Endothelial cell of umbilical vein (primary cell): Measurements from ENCODE around the gene KLLN. TPM values are rescaled to one million over a fixed set of nuclear protein-coding genes. Genes with fewer than 3 reads are reported as not detected.

Experiments
- BruUV-seq: library from RNA; stranded (reverse); fragments of 400-500 nt; replicated peaks from 2 replicates; lab custom pipeline; 2021; lab: Mats Ljungman, UMichigan
- CTCF ChIA-PET: fragments of 300-600, 350-600 bp; sonication (Branson Sonifier 250); formaldehyde crosslinking; loops from one replicate; lab custom pipeline; 2021; ENCODE audit warnings: antibody characterized with exemption, inconsistent platforms; lab: Charles Lee
- POLR2A ChIA-PET: fragments of 300-600, 350-600 bp; sonication (Branson Sonifier 250); formaldehyde crosslinking; loops from one replicate; lab custom pipeline; 2021; ENCODE audit warnings: antibody characterized with exemption, inconsistent platforms; lab: Charles Lee
- DNase-seq: peaks from one replicate; pipeline ENCODE4 v3.0.0-alpha.2; 2011; ENCODE audit warnings: low read depth, low spot score
- FAIRE-seq: peaks from 2 replicates; lab custom pipeline; 2011; peaks lifted over from hg19 to GRCh38; lab: Jason Lieb, UNC
- H2AFZ ChIP-seq: 2 replicates; pipeline ENCODE4 v1.6.0; 2012; ENCODE audit warnings: low read depth, low read length, control low read depth, inconsistent platforms
- H3K27ac ChIP-seq: 2 replicates; pipeline ENCODE4 v1.5.1; 2011; ENCODE audit warnings: low read depth, mild to moderate bottlenecking, control low read depth, low read length, moderate library complexity; ENCODE audit not compliant: insufficient read depth
- H3K27me3 ChIP-seq, 2 experiments: 2 replicates each; pipeline versions ENCODE4 v1.6.0 to v1.6.1; 2011; ENCODE audit warnings: low read length in 2 of 2, mixed read lengths in 1 of 2; ENCODE audit not compliant: control insufficient read depth in 2 of 2, insufficient read depth in 2 of 2
- H3K36me3 ChIP-seq, 2 experiments: 2 replicates in 1 of 2; 3 replicates in 1 of 2; pipeline ENCODE4 v1.5.1; 2011; ENCODE audit warnings: low read length in 2 of 2, mild to moderate bottlenecking in 1 of 2, moderate library complexity in 1 of 2; ENCODE audit not compliant: control insufficient read depth in 2 of 2, insufficient read depth in 2 of 2; ENCODE audit errors: extremely low read depth in 1 of 2
- H3K4me1 ChIP-seq: 3 replicates; pipeline ENCODE4 v1.5.1; 2011; ENCODE audit warnings: mild to moderate bottlenecking, low read length; ENCODE audit not compliant: control insufficient read depth, insufficient read depth; ENCODE audit errors: extremely low read depth
- H3K4me2 ChIP-seq: 2 replicates; pipeline ENCODE4 v1.6.1; 2011; ENCODE audit warnings: low read length, control low read depth, mixed read lengths; ENCODE audit not compliant: insufficient read depth
- H3K4me3 ChIP-seq, 3 experiments: fragments of 200-600 bp in 1 of 3; sonication (generic), shearing (Covaris generic) in 1 of 3; replicated peaks in 1 of 3; 2 replicates each; pipeline ENCODE4 v1.5.1; 2011 to 2016; ENCODE audit warnings: control low read depth in 3 of 3, low read length in 3 of 3, mild to moderate bottlenecking in 2 of 3, inconsistent platforms in 1 of 3, low read depth in 1 of 3, moderate library complexity in 1 of 3; ENCODE audit not compliant: insufficient read depth in 1 of 3
- H3K79me2 ChIP-seq: 2 replicates; pipeline ENCODE4 v1.6.0; 2012; ENCODE audit warnings: low read length, inconsistent platforms; ENCODE audit not compliant: control insufficient read depth, insufficient read depth
- H3K9ac ChIP-seq: replicated peaks from 2 replicates; pipeline ENCODE3; 2011; ENCODE audit warnings: low read length, control low read depth; ENCODE audit not compliant: insufficient read depth; ENCODE audit errors: extremely low read depth
- H3K9me1 ChIP-seq: replicated peaks from 3 replicates; pipeline ENCODE4 v1.6.0; 2011; ENCODE audit warnings: mild to moderate bottlenecking, low read length; ENCODE audit not compliant: control insufficient read depth, insufficient read depth; ENCODE audit errors: extremely low read depth
- H3K9me3 ChIP-seq: replicated peaks from 2 replicates; pipeline ENCODE4 v1.5.1; 2012; ENCODE audit warnings: low read length, inconsistent platforms; ENCODE audit not compliant: control insufficient read depth, insufficient read depth
- H4K20me1 ChIP-seq: replicated peaks from 2 replicates; pipeline ENCODE3; 2011; ENCODE audit warnings: mild to moderate bottlenecking, low read length; ENCODE audit not compliant: control insufficient read depth, insufficient read depth; ENCODE audit errors: extremely low read depth
- EZH2 ChIP-seq: IDR thresholded peaks from 2 replicates; pipeline ENCODE4 v1.6.1; 2012; ENCODE audit warnings: borderline replicate concordance, low read depth, mild to moderate bottlenecking, moderate library complexity, low read length, inconsistent platforms; ENCODE audit not compliant: severe bottlenecking
- FOS ChIP-seq: IDR thresholded peaks from 2 replicates; pipeline ENCODE4 v1.6.1; 2011; ENCODE audit warnings: mild to moderate bottlenecking, low read length, moderate library complexity, borderline replicate concordance; ENCODE audit not compliant: insufficient read depth
- GATA2 ChIP-seq: IDR thresholded peaks from 2 replicates; pipeline ENCODE4 v1.7.0; 2011; ENCODE audit warnings: low read depth, mild to moderate bottlenecking, moderate library complexity, mixed read lengths, low read length; ENCODE audit not compliant: insufficient read length, insufficient read depth
- JUN ChIP-seq: IDR thresholded peaks from 2 replicates; pipeline ENCODE4 v1.6.1; 2011; ENCODE audit warnings: borderline replicate concordance, low read depth; ENCODE audit not compliant: insufficient read length, insufficient read depth
- MYC ChIP-seq: IDR thresholded peaks from one replicate; pipeline ENCODE4 v1.6.1; 2011; ENCODE audit warnings: mild to moderate bottlenecking, low read depth, low read length
- POLR2A ChIP-seq: IDR thresholded peaks from 2 replicates; pipeline ENCODE4 v1.6.1; 2012; ENCODE audit warnings: low read depth, mild to moderate bottlenecking, control low read depth, low read length
- POLR2AphosphoS5 ChIP-seq: IDR thresholded peaks from 2 replicates; pipeline ENCODE4 v1.6.1; 2012; ENCODE audit warnings: low read depth, mild to moderate bottlenecking, control low read depth, low read length, moderate library complexity; ENCODE audit not compliant: insufficient read depth
- dilution Hi-C: fragments of 300-500 bp; cut with MboI; formaldehyde crosslinking; loops from one replicate; pipeline ENCODE4 v1.15.0; 2019; ENCODE audit warnings: low sequenced_read_pairs; ENCODE audit not compliant: extremely low pct_ligation_motif_present
- intact Hi-C: fragments of 100-400 bp; cut with micrococcal nuclease; formaldehyde crosslinking; loops from one replicate; pipeline ENCODE4 v1.10.0; 2022
- polyA plus RNA-seq, 4 experiments: library from polyadenylated mRNA; depleted of rRNA in 3 of 4; stranded (reverse) in 3 of 4; unstranded in 1 of 4; fragments of >200 nt; gene quantifications; 2 replicates each; pipeline versions ENCODE4 v1.2.1 to v1.2.3, GENCODE V29; 2011 to 2012; ENCODE audit warnings: missing spikeins in 1 of 4
- total RNA-seq: library from RNA; stranded (reverse); gene quantifications from 2 replicates; pipeline ENCODE4 v1.2.3, GENCODE V29; 2021
- TF ChIP-seq, protein P1 (sequence below), 2 donors: IDR thresholded peaks; 1 replicate in 1 of 2; 2 replicates in 1 of 2; pipeline ENCODE4 v1.5.1; 2011; ENCODE audit warnings: low read length in 2 of 2, mild to moderate bottlenecking in 2 of 2, moderate library complexity in 2 of 2, control low read depth in 1 of 2, inconsistent platforms in 1 of 2, low read depth in 1 of 2; ENCODE audit not compliant: insufficient read depth in 1 of 2; ENCODE audit errors: extremely low read depth in 1 of 2
- TF ChIP-seq, protein P2 (sequence below): IDR thresholded peaks from 2 replicates; pipeline ENCODE4 v1.6.1; 2011; ENCODE audit not compliant: insufficient read depth, insufficient read length

KLLN gene
- total and polyA plus RNA-seq, 2 donors (not counting 3 experiments of a cell fraction or from before 2014, with no cell fraction given), result 0.14 to 0.31 TPM

DNA sequence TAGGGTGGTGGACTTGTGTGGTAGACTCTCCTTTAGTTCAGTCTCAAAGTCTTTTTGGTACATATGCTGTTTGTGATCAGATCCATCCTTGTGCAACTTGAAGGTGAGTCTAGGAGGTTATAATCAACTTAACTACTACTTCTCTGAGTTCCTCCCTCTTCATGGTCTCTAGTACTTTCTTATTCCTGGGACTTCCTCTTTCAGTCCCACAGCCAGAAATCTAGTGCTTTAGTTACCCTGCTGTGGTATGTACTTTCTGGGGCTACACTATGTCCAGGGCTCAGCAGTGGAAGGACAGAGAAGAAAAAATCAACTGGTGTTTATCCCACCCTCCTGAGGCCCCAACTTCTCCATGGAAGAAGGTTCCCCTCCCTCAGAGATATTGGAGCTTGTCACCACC is 25.9 kb downstream of the KLLN start:
- TF ChIP-seq POLR2AphosphoS5 (no peak), POLR2A (no peak), MYC (no peak), EZH2 (no peak), FOS (no peak), GATA2 (no peak), JUN (no peak)
- TF ChIP-seq, protein P1, sequence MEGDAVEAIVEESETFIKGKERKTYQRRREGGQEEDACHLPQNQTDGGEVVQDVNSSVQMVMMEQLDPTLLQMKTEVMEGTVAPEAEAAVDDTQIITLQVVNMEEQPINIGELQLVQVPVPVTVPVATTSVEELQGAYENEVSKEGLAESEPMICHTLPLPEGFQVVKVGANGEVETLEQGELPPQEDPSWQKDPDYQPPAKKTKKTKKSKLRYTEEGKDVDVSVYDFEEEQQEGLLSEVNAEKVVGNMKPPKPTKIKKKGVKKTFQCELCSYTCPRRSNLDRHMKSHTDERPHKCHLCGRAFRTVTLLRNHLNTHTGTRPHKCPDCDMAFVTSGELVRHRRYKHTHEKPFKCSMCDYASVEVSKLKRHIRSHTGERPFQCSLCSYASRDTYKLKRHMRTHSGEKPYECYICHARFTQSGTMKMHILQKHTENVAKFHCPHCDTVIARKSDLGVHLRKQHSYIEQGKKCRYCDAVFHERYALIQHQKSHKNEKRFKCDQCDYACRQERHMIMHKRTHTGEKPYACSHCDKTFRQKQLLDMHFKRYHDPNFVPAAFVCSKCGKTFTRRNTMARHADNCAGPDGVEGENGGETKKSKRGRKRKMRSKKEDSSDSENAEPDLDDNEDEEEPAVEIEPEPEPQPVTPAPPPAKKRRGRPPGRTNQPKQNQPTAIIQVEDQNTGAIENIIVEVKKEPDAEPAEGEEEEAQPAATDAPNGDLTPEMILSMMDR (IDR thresholded peaks at IDR 0.05; ENCODE audit: extremely low read depth in 1 of 2, insufficient read depth in 1 of 2, low read depth in 1 of 2, low read length in 2 of 2), result no peak
- TF ChIP-seq, protein P2, sequence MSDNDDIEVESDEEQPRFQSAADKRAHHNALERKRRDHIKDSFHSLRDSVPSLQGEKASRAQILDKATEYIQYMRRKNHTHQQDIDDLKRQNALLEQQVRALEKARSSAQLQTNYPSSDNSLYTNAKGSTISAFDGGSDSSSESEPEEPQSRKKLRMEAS, result no peak
- intact Hi-C loops, result no loop called here

More for the DNA sequence above, 25.9 kb downstream of the KLLN start:
- no peak for DNase-seq
- dilution Hi-C loops, result no loop called here
- no TSS peak for BruUV-seq
- Histone ChIP-seq H3K27ac (no peak overlapping the region), H3K36me3 (no peaks in the 10 kb centered on the region), H3K9ac (no peak overlapping the region), H4K20me1 (no peaks in the 10 kb centered on the region), H3K9me3 (no peaks in the 10 kb centered on the region), H3K4me1 (peaks cover 2% of the 10 kb centered on the region), H3K79me2 (no peaks in the 10 kb centered on the region), H3K9me1 (no peaks in the 10 kb centered on the region), H3K27me3 (no peaks in the 10 kb centered on the region), H2AFZ (no peak overlapping the region), H3K4me2 (no peak overlapping the region), H3K4me3 (no peak overlapping the region)
- ChIA-PET CTCF (no interaction called here), POLR2A (no interaction called here)
- no peak for FAIRE-seq
